ENCODE measurements around the gene STK32B.

DNA sequence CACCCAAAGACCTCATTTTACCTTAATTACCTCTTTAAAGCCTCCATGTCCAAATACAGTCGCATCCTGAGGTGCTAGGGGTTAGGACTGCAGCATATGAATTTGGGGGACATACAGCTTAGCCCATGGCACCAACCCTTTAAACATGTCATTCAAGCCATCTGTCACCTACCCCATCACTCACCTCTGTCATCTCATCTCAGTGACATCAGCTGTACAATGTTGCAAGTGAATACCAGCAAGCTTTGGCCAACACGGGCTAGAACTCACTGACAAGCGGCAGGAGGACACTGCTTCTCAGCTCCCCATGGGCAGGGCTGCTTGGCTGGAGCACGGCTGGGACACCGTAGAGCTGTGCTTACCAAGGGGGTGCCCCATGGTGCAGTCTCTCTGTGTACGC lies 107.5 kb downstream of the STK32B start:
- TF ChIP-seq CTCF (IDR thresholded peaks at IDR 0.05) (no peak), POLR2AphosphoS5 (IDR thresholded peaks at IDR 0.05) (no peak)
